ENCODE data around the gene ATP1A3. TPM values are rescaled to one million over a fixed set of nuclear protein-coding genes. Genes with fewer than 3 reads are reported as not detected.

ATP1A3 gene
- total and polyA plus RNA-seq, 8 donors: 0.12 to 0.45 (median 0.29) TPM; not detected in 5

DNA sequence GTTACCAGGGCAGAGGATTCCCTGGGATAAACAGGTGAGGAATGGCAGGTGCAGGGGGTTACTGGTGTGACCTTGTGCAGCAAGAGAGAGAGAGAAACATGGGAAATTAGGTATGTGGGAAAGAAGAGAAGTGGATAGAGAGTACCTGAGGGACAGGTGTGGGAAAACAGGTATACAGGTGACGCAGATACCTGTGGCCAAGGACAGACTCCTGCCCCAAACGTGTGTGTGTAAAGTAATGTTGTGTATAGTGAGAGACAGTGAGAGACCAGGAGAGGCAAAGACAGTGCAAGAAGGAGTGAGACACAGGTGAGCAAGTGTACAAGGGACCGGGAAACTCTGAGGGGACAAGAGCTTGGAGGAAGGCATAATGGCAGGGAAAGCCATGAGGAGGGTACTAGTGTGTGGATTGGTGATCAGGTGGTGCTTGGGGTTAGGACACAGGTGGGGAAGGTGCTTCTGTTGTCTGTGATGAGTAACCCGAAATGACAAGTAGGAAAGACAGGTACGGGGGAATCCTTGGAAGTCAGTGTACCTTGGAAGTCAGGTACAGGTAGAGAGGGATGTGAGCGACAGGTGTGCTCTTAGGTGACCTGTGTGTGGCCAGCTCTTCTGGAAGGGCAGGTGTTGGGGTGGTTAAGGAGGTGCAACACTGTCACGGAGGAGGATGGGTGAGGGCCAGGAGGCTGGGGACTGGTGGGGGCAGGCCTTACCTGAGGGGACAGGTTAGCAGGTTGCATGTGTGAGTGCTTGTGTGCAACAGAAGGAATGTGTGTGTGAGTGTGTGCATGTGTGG lies 68.6 kb downstream of the ATP1A3 start:
- Histone ChIP-seq H3K36me3 (no peaks in the 10 kb centered on the region), H3K4me3 (no peak overlapping the region), H3K4me1 (peaks cover 22 to 28% (median 24%) of the 10 kb centered on the region in 4 donors), H3K9me3 (no peaks in the 10 kb centered on the region), H3K27ac (no peak overlapping the region), H3K27me3 (peaks cover 28 to 100% (median 89%) of the 10 kb centered on the region in 3 donors)
- no peak for DNase-seq
- intact Hi-C loops (cut with DNase I; ENCODE audit: low total_unique reads): no loop called here
- 50 to 71% (median 64%) methylated on average over 7 of the region's 7 CpGs for WGBS, 5 donors
- TF ChIP-seq POLR2A (IDR thresholded peaks at IDR 0.05): no peak
- TF ChIP-seq, protein P1, sequence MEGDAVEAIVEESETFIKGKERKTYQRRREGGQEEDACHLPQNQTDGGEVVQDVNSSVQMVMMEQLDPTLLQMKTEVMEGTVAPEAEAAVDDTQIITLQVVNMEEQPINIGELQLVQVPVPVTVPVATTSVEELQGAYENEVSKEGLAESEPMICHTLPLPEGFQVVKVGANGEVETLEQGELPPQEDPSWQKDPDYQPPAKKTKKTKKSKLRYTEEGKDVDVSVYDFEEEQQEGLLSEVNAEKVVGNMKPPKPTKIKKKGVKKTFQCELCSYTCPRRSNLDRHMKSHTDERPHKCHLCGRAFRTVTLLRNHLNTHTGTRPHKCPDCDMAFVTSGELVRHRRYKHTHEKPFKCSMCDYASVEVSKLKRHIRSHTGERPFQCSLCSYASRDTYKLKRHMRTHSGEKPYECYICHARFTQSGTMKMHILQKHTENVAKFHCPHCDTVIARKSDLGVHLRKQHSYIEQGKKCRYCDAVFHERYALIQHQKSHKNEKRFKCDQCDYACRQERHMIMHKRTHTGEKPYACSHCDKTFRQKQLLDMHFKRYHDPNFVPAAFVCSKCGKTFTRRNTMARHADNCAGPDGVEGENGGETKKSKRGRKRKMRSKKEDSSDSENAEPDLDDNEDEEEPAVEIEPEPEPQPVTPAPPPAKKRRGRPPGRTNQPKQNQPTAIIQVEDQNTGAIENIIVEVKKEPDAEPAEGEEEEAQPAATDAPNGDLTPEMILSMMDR (IDR thresholded peaks at IDR 0.05): no peak
- TF ChIP-seq POLR2AphosphoS5 (IDR thresholded peaks at IDR 0.05): no peak
- no peak for TF ChIP-seq EP300 (IDR thresholded peaks at IDR 0.05)

DNA sequence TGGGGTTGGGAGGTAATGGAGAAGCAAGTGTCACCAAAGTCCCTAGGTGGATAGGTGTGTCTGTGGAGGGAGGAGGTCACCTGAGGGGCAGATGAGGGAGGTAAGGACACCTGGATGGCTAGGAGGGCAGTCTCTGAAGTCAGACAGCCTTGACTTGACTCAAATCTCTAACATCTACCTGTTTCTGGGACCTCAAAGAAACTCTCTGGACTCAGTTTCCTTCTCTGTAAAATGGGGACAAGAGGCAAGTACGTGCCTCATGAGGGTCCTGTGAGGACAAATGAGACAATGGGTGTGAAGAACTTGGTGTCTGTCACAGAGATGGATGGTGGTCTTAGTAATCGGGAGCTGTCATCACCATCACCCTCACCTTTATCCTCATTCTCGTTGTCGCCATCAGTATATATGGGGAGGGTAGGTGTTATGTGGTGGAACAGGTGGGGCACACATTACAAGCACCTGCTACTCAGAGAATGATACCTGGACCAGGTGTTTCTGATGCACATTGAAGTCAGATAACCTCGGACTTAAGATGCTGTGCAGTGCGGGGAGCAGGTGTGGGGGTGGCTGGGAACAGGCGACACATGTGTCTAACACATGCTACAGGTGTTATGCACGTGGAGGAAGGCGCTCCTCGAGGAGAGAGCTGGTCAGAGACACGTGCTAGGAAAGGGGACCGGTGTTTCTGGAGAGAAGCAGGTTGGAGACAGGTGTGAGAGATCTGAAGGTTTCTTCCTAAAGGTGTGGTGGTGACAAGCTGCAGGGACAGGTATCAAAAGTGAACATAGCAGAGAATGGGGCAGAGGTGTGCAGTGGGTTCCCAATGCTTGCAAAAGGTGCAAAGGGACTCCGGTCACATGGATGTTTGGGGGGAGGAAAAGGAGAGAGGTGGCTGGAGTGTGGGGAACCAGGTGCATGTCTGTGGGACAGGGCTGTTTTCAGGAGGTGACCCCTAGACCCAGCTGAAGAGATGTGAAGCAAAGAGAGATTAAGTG lies 69.6 kb downstream of the ATP1A3 start:
- H3K4me1 ChIP-seq: peaks cover 20 to 28% (median 22%) of the 10 kb centered on the region in 4 donors
- DNase-seq: no peak
- WGBS, 5 donors: 43 to 62% (median 50%) methylated on average over 13 of the region's 13 CpGs
- no peak for TF ChIP-seq POLR2A (IDR thresholded peaks at IDR 0.05)
- TF ChIP-seq, protein P1 (IDR thresholded peaks at IDR 0.05): no peak
- no peaks in the 10 kb centered on the region for H3K9me3 ChIP-seq
- H3K27me3 ChIP-seq: peaks cover 28 to 99% (median 86%) of the 10 kb centered on the region in 3 donors
- H3K36me3 ChIP-seq: no peaks in the 10 kb centered on the region
- H3K4me3 ChIP-seq: no peak overlapping the region
- H3K27ac ChIP-seq: no peak overlapping the region
- intact Hi-C loops (cut with DNase I; ENCODE audit: low total_unique reads): no loop called here

DNA sequence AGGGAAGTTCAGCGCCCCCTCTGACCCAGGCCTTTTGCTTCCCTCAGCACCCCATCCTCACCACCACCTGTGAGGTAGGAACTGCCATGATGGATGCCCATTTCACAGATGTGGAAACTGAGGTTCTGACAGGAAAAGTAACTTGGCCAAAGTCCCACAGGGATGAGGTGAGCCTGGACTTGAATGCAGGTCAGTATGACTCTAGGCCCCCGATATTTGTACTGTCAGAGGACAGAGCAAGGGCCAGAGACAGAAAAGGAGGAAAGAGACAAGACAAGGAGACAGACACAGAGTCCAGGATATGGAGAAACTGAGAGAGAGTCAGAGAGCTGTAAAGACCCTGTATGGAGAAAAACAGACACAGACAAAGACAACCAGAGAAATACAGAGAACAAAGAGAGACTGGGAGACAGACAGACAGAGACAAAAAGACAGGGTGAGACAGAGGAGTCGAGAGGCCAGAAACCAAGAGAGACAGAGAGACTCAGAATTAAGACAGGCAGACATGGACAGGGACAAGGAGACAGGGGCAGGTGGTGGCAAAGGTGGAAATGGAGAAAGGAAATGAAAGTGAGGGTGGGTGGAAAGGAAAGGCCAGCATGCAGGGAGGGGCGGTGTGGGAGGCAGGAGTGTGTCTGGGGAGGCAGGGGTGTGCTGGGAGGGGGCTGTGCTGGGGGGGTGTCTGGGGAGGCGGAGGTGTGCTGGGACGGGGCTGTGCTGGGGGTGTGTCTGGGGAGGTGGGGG lies 70.8 kb downstream of the ATP1A3 start:
- intact Hi-C loops (cut with DNase I; ENCODE audit: low total_unique reads): no loop called here
- Histone ChIP-seq H3K27me3 (peaks cover 26 to 99% (median 78%) of the 10 kb centered on the region in 3 donors), H3K27ac (no peak overlapping the region), H3K4me3 (no peak overlapping the region), H3K9me3 (no peaks in the 10 kb centered on the region), H3K36me3 (no peaks in the 10 kb centered on the region), H3K4me1 (peaks cover 7 to 15% (median 10%) of the 10 kb centered on the region in 4 donors)
- no peak for DNase-seq
- TF ChIP-seq EP300 (IDR thresholded peaks at IDR 0.05) (no peak), POLR2AphosphoS5 (IDR thresholded peaks at IDR 0.05) (no peak), POLR2A (IDR thresholded peaks at IDR 0.05) (no peak)
- TF ChIP-seq, protein P1 (IDR thresholded peaks at IDR 0.05): no peak
- 40 to 49% (median 43%) methylated on average over 3 to 6 of the region's 6 CpGs for WGBS, 5 donors

DNA sequence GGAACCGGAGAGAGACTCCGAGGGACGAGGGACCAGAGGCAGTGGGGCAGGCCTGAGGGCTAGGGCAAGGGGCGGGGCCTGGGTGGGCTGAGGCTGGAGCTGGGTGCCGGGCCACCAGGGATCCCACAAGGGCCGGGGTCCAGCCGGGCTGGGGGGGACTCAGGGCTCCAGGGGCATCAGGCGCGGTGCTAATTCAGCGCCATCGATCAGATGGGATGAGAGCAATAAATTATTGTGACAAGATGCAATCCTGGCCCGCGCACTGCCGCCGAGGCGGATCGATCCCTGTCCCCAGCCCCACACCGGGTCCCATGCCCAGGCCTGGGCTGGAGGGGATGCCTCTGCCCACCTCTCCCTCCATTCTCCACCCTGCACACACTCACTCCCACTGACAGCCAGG lies 71.4 kb downstream of the ATP1A3 start:
- Histone ChIP-seq H3K9me3 (no peaks in the 10 kb centered on the region), H3K27me3 (peaks cover 21 to 99% (median 78%) of the 10 kb centered on the region in 3 donors), H3K36me3 (no peaks in the 10 kb centered on the region), H3K27ac (no peak overlapping the region), H3K4me3 (no peak overlapping the region), H3K4me1 (peaks cover under 1 to 9% (median 4%) of the 10 kb centered on the region in 4 donors)
- intact Hi-C loops (cut with DNase I; ENCODE audit: low total_unique reads): no loop called here
- no peak for DNase-seq
- WGBS, 5 donors: 14 to 31% (median 21%) methylated on average over 9 to 18 of the region's 18 CpGs
- TF ChIP-seq POLR2A (IDR thresholded peaks at IDR 0.05): no peak
- TF ChIP-seq EP300 (IDR thresholded peaks at IDR 0.05): no peak
- no peak for TF ChIP-seq POLR2AphosphoS5 (IDR thresholded peaks at IDR 0.05)
- TF ChIP-seq, protein P1 (IDR thresholded peaks at IDR 0.05): no peak

Data from stomach (tissue), 9 donors.